GM06990 (cell line): ENCODE measurements around the gene CD8A.

Source experiments
- DNase-seq: peaks from one replicate; pipeline ENCODE4 v3.0.0-alpha.2; 2011; ENCODE audit not compliant: insufficient read length; ENCODE audit errors: extremely low read depth
- H3K27me3 ChIP-seq: replicated peaks from 2 replicates; pipeline ENCODE4 v1.6.0; 2011; ENCODE audit warnings: low read length; ENCODE audit not compliant: control insufficient read depth, insufficient read depth
- H3K36me3 ChIP-seq: 2 replicates; pipeline ENCODE4 v1.5.1; 2011; ENCODE audit warnings: low read length; ENCODE audit not compliant: control insufficient read depth, insufficient read depth
- H3K4me3 ChIP-seq: replicated peaks from 2 replicates; pipeline ENCODE4 v1.5.1; 2011; ENCODE audit warnings: low read depth, mild to moderate bottlenecking, control low read depth, low read length
- CTCF ChIP-seq: IDR thresholded peaks from 2 replicates; pipeline ENCODE4 v1.5.1; 2011; ENCODE audit warnings: low read length, control low read depth, mild to moderate bottlenecking, inconsistent platforms; ENCODE audit not compliant: insufficient read depth, poor library complexity, severe bottlenecking

The CD8A gene

GRCh38 chr2:86822668-86823345, 32.1 kb upstream of the CD8A start:
- H3K27me3 ChIP-seq = no peaks in the 10 kb centered on the region; the same call in none of the 2 replicates
- no peak for DNase-seq
- TF ChIP-seq CTCF = no peak

GRCh38 chr2:86821842-86822241, 31.1 kb upstream of the CD8A start:
- no peak for DNase-seq
- TF ChIP-seq CTCF = no peak
- Histone ChIP-seq H3K4me3 (no peak overlapping the region), H3K27me3 (no peaks in the 10 kb centered on the region; the same call in none of the 2 replicates), H3K36me3 (no peaks in the 10 kb centered on the region)

More at GRCh38 chr2:86822668-86823345, 32.1 kb upstream of the CD8A start:
- Histone ChIP-seq H3K4me3 (no peak overlapping the region), H3K36me3 (no peaks in the 10 kb centered on the region)

GRCh38 chr2:86821306-86821705, 30.6 kb upstream of the CD8A start:
- TF ChIP-seq CTCF = no peak
- Histone ChIP-seq H3K36me3 (no peaks in the 10 kb centered on the region), H3K27me3 (no peaks in the 10 kb centered on the region; the same call in none of the 2 replicates), H3K4me3 (no peak overlapping the region)
- DNase-seq = no peak

- Histone ChIP-seq H3K4me3 (no peak overlapping the region), H3K27me3 (no peaks in the 10 kb centered on the region; the same call in none of the 2 replicates), H3K36me3 (no peaks in the 10 kb centered on the region)
- no peak for DNase-seq
- no peak for TF ChIP-seq CTCF
These were observed 28.2 kb upstream of the CD8A start for GRCh38 chr2:86818957-86819356.

GRCh38 chr2:86818114-86818801, 27.5 kb upstream of the CD8A start:
- DNase-seq = no peak
- no peak for TF ChIP-seq CTCF

More at GRCh38 chr2:86818114-86818801, 27.5 kb upstream of the CD8A start:
- H3K4me3 ChIP-seq = no peak overlapping the region
- no peaks in the 10 kb centered on the region for H3K36me3 ChIP-seq
- H3K27me3 ChIP-seq = no peaks in the 10 kb centered on the region; the same call in none of the 2 replicates
